ENCODE measurements around the gene CDKAL1.
"Not testable (repeated sequence)": the region's sequence is repeated elsewhere in the genome, so short reads cannot be mapped to it uniquely, and the experiment has no call there.

Gene CDKAL1

GRCh38 chr6:21033575-21034026, 499.3 kb downstream of the CDKAL1 start:
- no peak for ATAC-seq (replicated peaks)
- Mint-ChIP-seq H3K36me3 (peaks cover 20 to 39% of the 10 kb centered on the region in 2 donors), H3K27ac (no peak overlapping the region), H3K9me3 (peaks cover 0 to 5% of the 10 kb centered on the region in 2 donors), H3K4me3 (no peak overlapping the region), H3K27me3 (no peaks in the 10 kb centered on the region), H3K4me1 (peaks cover 14 to 18% of the 10 kb centered on the region in 2 donors)
- DNase-seq: no peak

GRCh38 chr6:21034345-21034744, 500.1 kb downstream of the CDKAL1 start:
- H3K9me3 Mint-ChIP-seq: peaks cover 0 to 5% of the 10 kb centered on the region in 2 donors

GRCh38 chr6:21037453-21037852, 503.2 kb downstream of the CDKAL1 start:
- DNase-seq: no peak
- Mint-ChIP-seq H3K4me1 (peaks cover 13 to 18% of the 10 kb centered on the region in 2 donors), H3K27ac (no peak overlapping the region), H3K27me3 (no peaks in the 10 kb centered on the region), H3K4me3 (no peak overlapping the region), H3K36me3 (peaks cover 8 to 20% of the 10 kb centered on the region in 2 donors), H3K9me3 (peaks cover 0 to 5% of the 10 kb centered on the region in 2 donors)
- peak; percentile 100 for ATAC-seq (replicated peaks)

More at GRCh38 chr6:21034345-21034744, 500.1 kb downstream of the CDKAL1 start:
- no peak overlapping the region for H3K4me3 Mint-ChIP-seq
- H3K36me3 Mint-ChIP-seq: peaks cover 16 to 33% of the 10 kb centered on the region in 2 donors
- DNase-seq: no peak
- ATAC-seq (replicated peaks): no peak
- H3K27me3 Mint-ChIP-seq: no peaks in the 10 kb centered on the region
- H3K4me1 Mint-ChIP-seq: peaks cover 14 to 18% of the 10 kb centered on the region in 2 donors
- no peak overlapping the region for H3K27ac Mint-ChIP-seq

GRCh38 chr6:21039926-21040325, 505.7 kb downstream of the CDKAL1 start:
- DNase-seq (no peak), ATAC-seq (replicated peaks) (no peak)
- H3K4me3 Mint-ChIP-seq: no peak overlapping the region
- peaks cover 0 to 5% of the 10 kb centered on the region in 2 donors for H3K9me3 Mint-ChIP-seq
- no peaks in the 10 kb centered on the region for H3K27me3 Mint-ChIP-seq
- H3K27ac Mint-ChIP-seq: no peak overlapping the region
- H3K4me1 Mint-ChIP-seq: peaks cover 15 to 18% of the 10 kb centered on the region in 2 donors
- H3K36me3 Mint-ChIP-seq: peaks cover 9 to 16% of the 10 kb centered on the region in 2 donors

- no peak for ATAC-seq (replicated peaks)
- DNase-seq: no peak
- H3K4me1 Mint-ChIP-seq: peaks cover 6 to 7% of the 10 kb centered on the region in 2 donors
- no peaks in the 10 kb centered on the region for H3K27me3 Mint-ChIP-seq
- H3K27ac Mint-ChIP-seq: no peak overlapping the region
- peaks cover 11 to 23% of the 10 kb centered on the region in 2 donors for H3K36me3 Mint-ChIP-seq
- H3K9me3 Mint-ChIP-seq: no peaks in the 10 kb centered on the region
- no peak overlapping the region for H3K4me3 Mint-ChIP-seq
Measured at GRCh38 chr6:21045135-21045700, 511.0 kb downstream of the CDKAL1 start.

GRCh38 chr6:21046276-21046675, 512.0 kb downstream of the CDKAL1 start:
- Mint-ChIP-seq H3K36me3 (peaks cover 11 to 22% of the 10 kb centered on the region in 2 donors), H3K4me3 (no peak overlapping the region), H3K9me3 (no peaks in the 10 kb centered on the region), H3K4me1 (peaks cover 8 to 15% of the 10 kb centered on the region in 2 donors), H3K27ac (peak overlapping the region; percentile 28), H3K27me3 (no peaks in the 10 kb centered on the region)
- ATAC-seq (replicated peaks) (no peak), DNase-seq (no peak)

GRCh38 chr6:21048047-21048446, 513.8 kb downstream of the CDKAL1 start:
- Mint-ChIP-seq H3K4me1 (peaks cover 4 to 15% of the 10 kb centered on the region in 2 donors), H3K9me3 (no peaks in the 10 kb centered on the region), H3K27me3 (no peaks in the 10 kb centered on the region), H3K4me3 (no peak overlapping the region), H3K27ac (no peak overlapping the region), H3K36me3 (peaks cover 7 to 19% of the 10 kb centered on the region in 2 donors)
- DNase-seq (no peak), ATAC-seq (replicated peaks) (no peak)

GRCh38 chr6:21049148-21049547, 514.9 kb downstream of the CDKAL1 start:
- DNase-seq (no peak), ATAC-seq (replicated peaks) (no peak)
- Mint-ChIP-seq H3K9me3 (peaks cover 0 to 5% of the 10 kb centered on the region in 2 donors), H3K4me1 (peaks cover 4 to 15% of the 10 kb centered on the region in 2 donors), H3K36me3 (peaks cover 17 to 28% of the 10 kb centered on the region in 2 donors), H3K4me3 (no peak overlapping the region), H3K27me3 (no peaks in the 10 kb centered on the region), H3K27ac (no peak overlapping the region)

- peaks cover 17 to 28% of the 10 kb centered on the region in 2 donors for H3K36me3 Mint-ChIP-seq
- ATAC-seq (replicated peaks) (no peak), DNase-seq (no peak)
- H3K27ac Mint-ChIP-seq: no peak overlapping the region
- peaks cover 0 to 5% of the 10 kb centered on the region in 2 donors for H3K9me3 Mint-ChIP-seq
- H3K4me3 Mint-ChIP-seq: no peak overlapping the region
- peaks cover 4 to 15% of the 10 kb centered on the region in 2 donors for H3K4me1 Mint-ChIP-seq
- no peaks in the 10 kb centered on the region for H3K27me3 Mint-ChIP-seq
Measured at GRCh38 chr6:21049572-21049971, 515.3 kb downstream of the CDKAL1 start.

GRCh38 chr6:21050935-21051334, 516.7 kb downstream of the CDKAL1 start:
- Mint-ChIP-seq H3K4me1 (peaks cover 5 to 15% of the 10 kb centered on the region in 2 donors), H3K9me3 (peaks cover 2 to 6% of the 10 kb centered on the region in 2 donors), H3K27me3 (no peaks in the 10 kb centered on the region), H3K4me3 (no peak overlapping the region), H3K36me3 (peaks cover 17 to 32% of the 10 kb centered on the region in 2 donors), H3K27ac (no peak overlapping the region)
- no peak for DNase-seq
- ATAC-seq (replicated peaks): no peak

GRCh38 chr6:21051777-21052176, 517.5 kb downstream of the CDKAL1 start:
- ATAC-seq (replicated peaks): peak; percentile 34 to 51
- DNase-seq: no peak
- peaks cover 19 to 38% of the 10 kb centered on the region in 2 donors for H3K36me3 Mint-ChIP-seq
- H3K4me1 Mint-ChIP-seq: peaks cover 5 to 15% of the 10 kb centered on the region in 2 donors
- H3K27ac Mint-ChIP-seq: no peak overlapping the region
- H3K9me3 Mint-ChIP-seq: peaks cover 2 to 10% of the 10 kb centered on the region in 2 donors
- H3K4me3 Mint-ChIP-seq: no peak overlapping the region
- H3K27me3 Mint-ChIP-seq: no peaks in the 10 kb centered on the region

- peaks cover 12 to 24% of the 10 kb centered on the region in 2 donors for H3K9me3 Mint-ChIP-seq
- H3K36me3 Mint-ChIP-seq: peaks cover 32 to 49% of the 10 kb centered on the region in 2 donors
- H3K4me3 Mint-ChIP-seq: no peak overlapping the region
- H3K27me3 Mint-ChIP-seq: no peaks in the 10 kb centered on the region
- ATAC-seq (replicated peaks) (no peak), DNase-seq (no peak)
- H3K4me1 Mint-ChIP-seq: peaks cover 5 to 15% of the 10 kb centered on the region in 2 donors
- H3K27ac Mint-ChIP-seq: no peak overlapping the region
Measured at GRCh38 chr6:21053612-21054011, 519.4 kb downstream of the CDKAL1 start.

GRCh38 chr6:21055480-21055879, 521.2 kb downstream of the CDKAL1 start:
- not testable (repeated sequence) for H3K27ac Mint-ChIP-seq

GRCh38 chr6:21061892-21062291, 527.6 kb downstream of the CDKAL1 start:
- ATAC-seq (replicated peaks) (no peak), DNase-seq (no peak)
- Mint-ChIP-seq H3K36me3 (peaks cover 21 to 48% of the 10 kb centered on the region in 2 donors), H3K4me1 (peaks cover 0 to 2% of the 10 kb centered on the region in 2 donors), H3K27me3 (no peaks in the 10 kb centered on the region), H3K9me3 (peaks cover 10 to 18% of the 10 kb centered on the region in 2 donors), H3K4me3 (no peak overlapping the region), H3K27ac (no peak overlapping the region)

More at GRCh38 chr6:21055480-21055879, 521.2 kb downstream of the CDKAL1 start:
- not testable (repeated sequence) for ATAC-seq (replicated peaks); DNase-seq; H3K4me3 Mint-ChIP-seq; H3K27me3 Mint-ChIP-seq; H3K4me1 Mint-ChIP-seq
- Mint-ChIP-seq H3K9me3 (peaks cover 12 to 28% of the 10 kb centered on the region in 2 donors), H3K36me3 (peaks cover 36 to 60% of the 10 kb centered on the region in 2 donors)

- DNase-seq (no peak), ATAC-seq (replicated peaks) (no peak)
- Mint-ChIP-seq H3K36me3 (peaks cover 19 to 30% of the 10 kb centered on the region in 2 donors), H3K27ac (no peak overlapping the region), H3K4me3 (no peak overlapping the region), H3K9me3 (peaks cover 0 to 3% of the 10 kb centered on the region in 2 donors), H3K27me3 (no peaks in the 10 kb centered on the region), H3K4me1 (peaks cover 0 to 2% of the 10 kb centered on the region in 2 donors)
Measured at GRCh38 chr6:21064756-21065340, 530.6 kb downstream of the CDKAL1 start.

All from stimulated activated naive B cell treated with anti-CD40 and anti-IgM and Interleukin-4, amounts not matched to agents 10 μg/mL and 1 μg/mL and 100 μg/mL, for 72 hours (primary cell).